GM19463 (cell line): ENCODE measurements around the gene FAM72C.
"Not testable (repeated sequence)": the region's sequence is repeated elsewhere in the genome, so short reads cannot be mapped to it uniquely, and the experiment has no call there.

Experiments used
- ATAC-seq: cut with Tn5 transposase; IDR thresholded peaks from one replicate; pipeline ENCODE4 v1.9.1; 2021; ENCODE audit warnings: mild to moderate bottlenecking, moderate library complexity; ENCODE audit not compliant: unreplicated experiment

Gene FAM72C

DNA sequence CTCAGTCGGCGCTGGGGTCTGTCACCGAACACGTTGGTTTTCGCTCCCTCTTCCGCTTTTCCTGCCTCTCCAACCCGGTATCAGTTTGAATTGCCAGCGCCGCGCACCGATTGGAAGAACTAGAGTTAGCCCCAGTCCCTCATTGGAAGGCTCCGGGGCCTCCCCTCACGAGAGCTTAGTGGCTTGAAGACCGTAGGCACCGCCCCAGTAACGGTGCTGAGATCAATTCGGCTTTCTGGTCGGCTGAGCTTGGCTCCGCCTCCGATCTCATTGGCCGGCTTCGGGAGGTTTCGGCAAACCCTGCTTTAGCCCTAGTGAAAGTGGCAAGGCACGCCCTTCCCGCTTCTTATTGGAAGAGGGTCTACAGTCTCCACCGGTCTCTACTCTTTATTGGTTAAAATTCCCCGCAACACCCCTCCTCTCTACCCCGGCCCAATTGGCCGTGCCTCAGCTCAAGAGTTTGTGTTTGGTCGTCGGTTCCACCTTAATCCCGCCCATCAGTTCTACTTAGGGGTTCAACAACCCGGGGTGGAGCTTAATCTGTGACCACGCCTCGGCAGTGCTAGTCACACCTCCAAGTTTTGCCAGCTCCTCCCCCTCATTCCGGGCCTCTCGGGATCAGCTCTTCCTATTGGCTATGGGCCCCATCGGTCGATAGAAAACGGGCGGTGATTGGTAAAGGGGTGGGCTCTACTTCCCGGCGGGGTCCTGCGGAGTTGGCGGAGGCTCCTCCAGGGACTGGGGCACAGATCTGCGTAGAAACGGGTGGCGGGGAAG is at the start of gene FAM72C:
FAM72C (minus strand) TSS at position 63 of the 777 bp plus-strand sequence. CDS start 845 bp downstream, outside the sequence.
- ATAC-seq, result peak; percentile 75

DNA sequence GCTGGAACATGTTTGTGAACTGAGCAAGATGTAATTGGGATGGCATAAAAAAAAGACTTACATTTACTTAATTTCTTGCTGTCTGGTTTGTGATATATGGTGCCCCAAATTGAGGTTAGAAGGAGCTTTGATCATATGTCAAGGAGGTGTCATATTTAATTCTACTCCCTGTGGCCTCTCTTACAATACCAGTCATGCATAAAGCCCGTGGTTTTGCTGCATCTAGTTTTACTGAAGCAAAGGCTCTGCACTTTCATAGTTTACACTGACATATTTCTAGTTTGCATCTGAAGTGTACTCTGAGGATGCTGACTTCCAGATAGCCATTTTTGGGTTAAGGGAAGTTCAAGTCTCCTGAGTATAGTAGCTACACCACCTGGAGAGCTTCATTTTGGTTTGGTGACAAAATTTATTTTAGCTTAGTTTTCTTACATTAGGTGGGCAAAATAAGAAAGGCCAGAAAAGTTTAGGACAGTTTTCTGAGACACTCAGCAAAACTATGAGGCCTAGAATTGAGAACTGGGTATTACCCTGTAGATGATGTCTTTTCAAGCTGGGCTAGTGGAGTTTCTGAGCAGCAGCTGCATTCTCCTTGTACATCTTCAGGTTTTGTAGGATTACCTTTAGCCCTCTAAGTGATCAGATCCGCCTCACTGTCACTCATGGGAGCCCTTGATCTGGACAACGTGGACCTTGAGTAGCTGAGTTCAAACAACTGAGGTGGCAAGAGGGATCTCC is 48.4 kb upstream of the FAM72C start:
- ATAC-seq, result not testable (repeated sequence)

DNA sequence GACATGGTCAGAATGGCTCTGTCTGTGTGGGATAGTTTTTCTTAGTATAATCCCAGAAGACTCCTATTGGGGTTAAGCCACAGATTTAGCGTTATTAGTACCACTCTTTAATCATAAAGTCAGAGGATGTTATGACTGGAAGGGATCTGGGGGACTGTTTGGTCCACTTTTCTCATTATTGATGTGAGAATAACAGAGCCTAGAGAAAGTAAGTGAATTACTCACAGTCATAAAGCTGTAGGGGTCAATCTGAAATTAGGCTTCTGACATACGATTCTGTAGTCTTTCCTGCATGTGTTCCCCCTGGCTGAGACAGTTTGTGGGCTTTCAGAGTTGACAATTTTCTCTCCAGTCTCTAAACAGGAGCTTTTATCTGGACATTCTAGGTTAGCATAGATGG is 47.3 kb upstream of the FAM72C start:
- ATAC-seq, result not testable (repeated sequence)

DNA sequence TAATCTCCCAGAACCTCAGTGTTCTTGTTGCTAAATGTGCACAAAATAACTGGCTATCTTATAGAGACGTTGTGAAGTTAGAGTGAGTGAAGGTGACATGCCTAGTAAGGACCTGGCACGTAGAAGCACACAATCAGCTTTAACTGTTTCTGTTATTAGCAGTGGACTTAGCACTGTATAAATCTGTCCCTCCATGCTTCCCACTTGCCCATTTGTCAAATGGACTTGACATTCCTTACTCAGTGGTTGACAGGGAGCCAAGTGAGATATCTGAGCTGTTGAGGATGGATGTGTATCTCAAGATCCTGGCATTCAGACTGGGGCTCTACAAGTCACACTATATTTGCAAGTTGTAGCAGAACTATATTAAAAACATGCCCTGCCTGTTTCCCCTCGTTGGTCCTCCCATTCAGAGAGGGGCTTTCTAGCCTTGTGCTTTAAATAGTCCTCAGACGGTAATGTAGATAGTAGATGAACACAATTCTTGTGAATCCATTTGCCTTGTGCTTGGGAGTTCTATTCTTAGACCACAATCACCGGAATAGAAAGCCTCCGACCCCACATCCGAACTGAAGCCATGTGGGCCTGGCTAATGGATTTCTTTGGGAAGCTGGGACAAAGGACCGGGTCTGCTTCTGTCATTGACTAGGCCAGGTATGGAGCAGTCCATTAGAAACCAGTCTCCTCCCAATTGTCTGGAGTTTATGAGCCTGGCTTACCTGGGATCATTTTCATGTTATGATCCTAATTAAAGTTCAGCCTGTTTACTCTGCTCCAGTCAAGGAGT is 43.6 kb upstream of the FAM72C start:
- ATAC-seq, result not testable (repeated sequence)

DNA sequence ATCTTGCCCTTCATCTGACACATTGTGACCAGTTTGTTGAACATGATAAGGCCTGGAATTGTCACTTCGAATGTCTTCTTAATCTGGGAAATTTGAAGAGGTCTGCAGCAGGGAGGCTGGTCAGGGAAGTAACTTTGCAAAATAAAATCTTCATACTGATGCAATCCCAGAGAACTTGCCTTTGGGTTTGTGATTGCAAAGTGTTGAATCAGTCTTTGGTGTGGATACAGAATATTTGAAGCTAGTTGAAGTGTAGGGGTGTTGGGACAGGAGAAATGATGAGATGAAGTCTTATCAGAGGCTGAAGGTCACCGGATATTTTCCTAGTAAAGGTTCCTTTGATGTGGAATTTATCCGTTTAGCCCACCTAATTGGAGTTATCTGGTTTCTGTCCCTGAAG is 42.7 kb upstream of the FAM72C start:
- ATAC-seq, result not testable (repeated sequence)

DNA sequence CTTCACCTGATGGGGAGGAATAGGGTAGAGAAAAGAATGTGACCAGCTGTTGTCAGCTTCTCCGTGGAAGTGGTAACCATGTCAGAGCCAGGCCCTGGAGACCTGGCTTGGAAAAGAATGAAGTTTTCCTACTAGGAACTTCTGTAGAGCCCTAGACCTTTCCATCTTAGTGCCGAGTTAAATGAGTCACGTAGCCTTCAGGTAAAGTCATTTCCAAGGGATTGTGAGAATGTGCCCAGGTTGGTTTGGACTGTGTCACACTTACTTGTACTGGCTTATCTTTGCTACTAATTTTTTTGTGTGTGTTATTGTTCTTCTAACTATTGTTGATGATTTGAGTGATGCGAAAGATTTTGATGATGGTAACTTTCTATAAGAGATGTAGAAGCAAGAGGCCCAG is 42.3 kb upstream of the FAM72C start:
- ATAC-seq, result not testable (repeated sequence)

DNA sequence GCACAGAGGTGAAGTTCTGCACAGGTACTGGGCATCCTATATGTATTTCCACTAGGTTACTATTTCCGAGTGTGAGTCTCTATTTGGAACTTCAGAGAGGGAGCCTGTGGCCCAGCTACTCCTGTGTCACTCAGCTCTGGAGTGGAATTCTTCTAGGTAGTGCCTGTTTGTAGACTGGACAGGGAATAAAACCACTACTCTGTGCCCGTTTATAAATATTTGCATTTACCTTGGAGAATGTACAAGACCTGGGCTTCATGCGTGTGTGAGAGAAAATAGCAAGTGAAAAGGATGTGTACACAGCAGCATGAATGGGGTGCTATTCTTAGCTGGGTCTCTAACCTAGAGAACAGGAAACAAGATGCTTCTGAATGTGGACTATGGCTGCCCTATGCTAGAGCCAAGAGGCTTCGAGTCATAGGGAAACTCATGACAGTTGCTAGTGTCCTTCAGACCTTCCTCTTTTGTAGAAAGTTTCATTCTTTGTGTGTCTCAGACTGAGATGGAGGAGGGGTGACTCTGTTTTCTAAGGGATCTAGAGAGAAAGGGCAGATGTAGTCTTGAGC is 40.5 kb upstream of the FAM72C start:
- ATAC-seq, result peak; percentile 98

DNA sequence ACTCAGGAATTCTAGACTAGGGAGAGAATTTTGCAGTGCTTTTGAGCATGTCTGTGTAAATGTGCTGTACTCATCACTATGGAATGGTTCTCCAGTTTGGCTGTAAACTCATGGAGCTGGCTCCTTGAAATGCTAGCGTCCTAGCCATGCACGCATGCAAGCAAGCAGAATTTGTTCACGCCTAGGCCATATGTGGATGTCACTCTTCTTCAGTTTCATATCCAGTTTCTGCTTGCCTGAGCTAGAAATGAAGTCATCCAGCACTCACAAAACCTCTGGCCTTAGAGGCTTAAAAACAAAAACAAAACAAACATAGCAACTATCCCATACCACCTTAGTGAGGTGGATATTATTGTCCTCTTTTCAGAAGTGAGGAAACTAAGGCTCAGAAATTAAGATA is 37.6 kb upstream of the FAM72C start:
- peak; percentile 30 for ATAC-seq

DNA sequence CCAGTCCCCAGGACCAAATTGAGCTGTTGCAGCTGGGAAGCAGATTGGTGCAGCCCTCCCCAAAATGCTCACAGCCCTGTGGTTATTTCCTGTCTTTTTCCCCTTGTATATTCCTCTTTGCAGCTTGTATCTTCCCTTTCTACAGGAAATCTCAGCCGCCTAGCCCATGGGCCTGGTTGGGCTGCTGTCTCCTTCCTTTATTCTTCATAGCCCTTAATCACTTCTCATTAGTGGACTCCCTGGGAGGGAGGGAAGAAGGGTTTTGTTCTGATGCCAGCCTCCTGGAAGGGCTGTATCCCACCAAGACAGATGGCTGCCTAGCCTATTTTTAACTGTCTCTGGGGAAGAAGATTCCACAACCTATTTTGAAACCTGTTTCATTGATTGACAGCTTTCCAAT is 32.5 kb upstream of the FAM72C start:
- not testable (repeated sequence) for ATAC-seq

DNA sequence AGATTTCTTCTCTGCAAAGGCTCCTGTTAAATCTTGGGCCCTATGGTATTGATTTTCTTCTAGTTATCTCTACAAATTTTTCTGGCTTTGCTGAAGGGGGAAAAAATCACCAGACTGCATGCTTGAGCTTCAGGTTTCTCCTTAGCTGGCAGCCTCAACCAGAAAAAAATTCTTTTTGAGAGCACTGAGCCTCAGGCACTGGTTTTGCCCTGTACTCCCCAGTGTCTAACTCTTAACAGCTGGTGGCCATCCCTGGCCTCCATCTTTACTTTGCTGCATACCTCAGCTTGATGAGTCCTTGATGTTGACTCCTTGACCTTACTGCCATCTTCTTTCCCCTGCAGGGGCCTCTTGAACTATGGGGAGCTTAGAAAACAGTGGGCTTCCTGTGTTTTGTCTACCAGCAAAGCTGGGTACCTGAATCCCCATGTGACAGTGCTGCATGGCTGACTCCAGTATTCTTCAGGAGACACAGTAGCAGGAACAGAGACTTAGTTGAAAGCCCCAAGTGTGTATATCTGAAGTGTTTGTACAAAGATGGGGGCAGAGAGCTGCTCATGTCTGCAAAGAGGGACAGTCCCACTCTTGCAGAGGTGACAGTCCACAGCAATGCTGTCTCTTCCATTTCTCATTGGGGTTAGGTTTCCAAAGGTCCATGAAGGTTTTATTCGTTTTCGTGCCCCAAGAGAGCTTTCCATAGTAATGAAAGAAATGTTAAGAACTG is 31.7 kb upstream of the FAM72C start:
- ATAC-seq, result not testable (repeated sequence)

DNA sequence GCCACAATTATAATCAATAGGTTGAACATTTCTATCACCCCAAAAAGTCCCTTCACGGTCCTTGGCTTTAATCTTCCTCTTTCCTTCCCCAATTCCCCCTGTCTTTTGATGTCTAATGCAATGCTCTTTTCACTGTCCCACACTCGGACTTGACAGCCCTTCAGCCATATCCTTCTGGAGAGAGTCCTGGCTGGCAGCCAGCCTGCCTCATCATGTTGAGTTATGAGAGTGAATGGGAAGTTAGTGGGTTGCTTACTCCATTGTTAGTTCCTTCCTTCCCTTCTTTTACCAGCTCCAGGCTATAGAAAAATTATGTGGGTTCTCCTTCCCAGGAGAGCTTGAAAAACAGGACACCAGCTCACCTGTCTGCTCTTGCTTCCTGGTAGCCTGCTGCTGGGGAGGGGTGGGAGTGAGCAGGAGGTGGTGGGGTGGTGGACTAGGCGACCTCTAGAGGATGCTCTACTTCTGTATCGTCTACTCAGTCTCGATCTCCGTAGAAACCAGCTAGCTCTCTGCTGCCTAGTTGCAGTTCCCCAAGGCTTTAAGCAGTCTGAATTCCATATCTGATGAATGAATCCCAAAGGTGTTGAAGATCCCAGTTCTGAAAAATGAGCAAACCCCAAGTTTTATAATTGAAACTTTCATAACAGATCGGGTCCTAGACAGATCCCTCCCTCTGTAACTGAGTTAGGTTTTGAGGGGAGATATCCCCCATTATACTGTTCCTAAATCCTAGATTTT is 30.5 kb upstream of the FAM72C start:
- ATAC-seq, result peak; percentile 90

DNA sequence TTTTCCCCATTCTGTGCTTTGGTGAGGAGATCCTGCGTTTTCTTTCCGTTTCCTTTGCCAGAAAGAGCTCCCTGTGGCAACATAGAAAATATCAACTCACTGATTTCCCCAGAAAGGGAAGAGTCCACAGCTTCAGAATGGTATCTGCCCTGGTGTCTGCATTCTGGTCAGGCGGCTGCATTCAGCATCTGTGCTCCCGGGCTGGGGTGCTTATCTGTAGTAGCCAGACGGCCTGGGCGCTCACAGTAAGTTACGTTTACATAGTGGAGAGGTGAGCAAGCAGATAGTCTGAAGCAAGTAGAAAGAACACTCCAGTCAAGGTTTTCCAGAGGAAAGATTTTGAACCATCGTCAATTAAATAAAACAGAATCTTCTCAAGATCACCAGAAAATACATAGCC is 29.3 kb upstream of the FAM72C start:
- not testable (repeated sequence) for ATAC-seq

DNA sequence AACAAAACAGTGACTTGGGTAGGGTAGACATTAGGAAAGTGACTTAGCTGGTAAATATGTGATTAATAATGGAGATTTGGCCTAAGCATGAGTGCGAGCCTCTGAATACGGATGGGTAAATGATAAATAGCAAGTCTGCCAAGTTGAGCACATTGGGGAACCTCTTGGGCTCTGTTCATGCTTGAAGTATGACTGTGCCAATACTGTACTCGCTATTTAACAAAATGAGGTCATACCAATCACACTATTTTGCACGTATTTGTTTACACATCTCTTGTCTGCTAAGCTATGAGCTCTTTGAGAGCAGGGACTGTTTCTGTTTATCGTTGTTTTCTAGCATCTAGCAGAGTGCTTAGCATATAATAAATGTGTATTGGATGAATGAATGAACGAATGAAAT is 24.2 kb upstream of the FAM72C start:
- not testable (repeated sequence) for ATAC-seq

DNA sequence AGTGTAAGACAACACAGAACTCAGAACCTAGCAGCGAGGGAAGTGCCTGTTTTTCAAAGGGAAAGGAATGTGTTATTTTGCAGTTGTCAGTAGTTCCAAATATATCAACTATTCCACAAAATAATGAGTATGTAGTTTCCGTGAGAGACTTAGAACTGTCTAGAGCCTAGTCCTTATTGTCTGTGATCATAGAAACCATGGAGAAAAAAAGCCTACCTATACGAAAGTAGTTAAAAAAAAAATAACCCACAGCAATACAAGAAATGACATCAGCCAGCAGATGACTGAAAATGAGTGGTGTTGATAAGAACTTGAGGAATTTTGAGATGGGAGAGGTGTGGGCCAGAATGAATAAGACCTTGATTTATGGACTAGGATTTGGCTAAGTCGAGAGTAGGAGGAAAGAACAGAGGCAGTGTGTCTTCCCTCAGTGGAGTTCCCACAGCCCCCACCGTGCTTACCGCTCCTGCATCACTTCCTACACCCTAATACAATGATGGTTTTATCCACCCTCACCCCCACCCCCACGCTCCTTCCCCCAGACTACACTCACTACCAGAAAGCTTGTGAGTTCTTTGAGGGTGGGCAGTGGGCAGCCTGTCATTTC is 21.6 kb upstream of the FAM72C start:
- ATAC-seq, result not testable (repeated sequence)

DNA sequence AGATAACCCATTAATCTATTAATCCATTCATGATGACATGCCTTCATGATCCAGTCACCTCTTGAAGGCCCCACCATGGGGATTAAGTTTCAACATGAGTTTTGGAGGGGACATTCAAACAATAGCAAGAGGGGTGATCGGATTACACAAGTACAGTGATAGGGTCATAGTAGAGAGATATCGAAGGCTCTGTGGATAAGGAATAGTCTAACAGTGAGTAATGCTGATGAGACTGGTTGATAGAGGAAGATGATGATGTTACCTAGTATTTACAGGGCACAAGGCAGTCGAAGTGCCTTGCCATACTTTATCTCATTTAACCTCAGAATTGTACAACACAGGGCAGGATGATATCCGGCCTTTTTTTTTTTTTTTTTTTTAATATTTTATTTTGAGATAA is 18.9 kb upstream of the FAM72C start:
- ATAC-seq, result not testable (repeated sequence)

DNA sequence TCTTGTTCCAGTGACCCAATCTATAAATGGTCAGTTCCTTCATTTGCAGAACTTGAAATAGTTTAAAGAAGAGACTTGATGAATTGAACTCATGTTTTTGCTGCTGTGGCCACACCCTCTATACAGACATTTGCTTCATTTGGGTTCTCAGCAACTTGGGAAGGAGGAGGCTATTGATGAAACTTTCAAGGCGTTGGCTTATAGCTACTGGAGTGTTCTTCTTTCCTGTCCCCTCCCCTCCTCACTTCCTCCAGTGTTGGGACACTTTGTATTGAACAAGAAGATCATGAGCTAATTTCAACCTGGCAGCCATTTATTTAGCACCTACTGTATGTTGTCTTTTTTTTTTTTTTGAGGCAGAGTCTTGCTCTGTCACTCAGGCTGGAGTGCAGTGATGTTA is 17.9 kb upstream of the FAM72C start:
- not testable (repeated sequence) for ATAC-seq

DNA sequence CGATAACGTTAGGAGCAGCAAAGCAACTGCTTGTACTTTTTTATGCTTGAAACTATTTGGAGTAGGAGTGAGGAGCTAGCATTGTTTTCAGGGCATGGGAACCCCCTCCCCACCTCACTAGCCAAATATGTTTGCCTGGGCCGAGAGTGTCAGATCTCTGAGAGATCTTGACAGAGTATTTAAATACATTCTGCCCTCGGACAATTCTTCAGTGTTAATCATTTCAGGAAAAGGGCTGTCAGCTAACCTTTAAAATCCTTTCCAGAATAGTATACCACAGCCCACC is 17.6 kb upstream of the FAM72C start:
- not testable (repeated sequence) for ATAC-seq

DNA sequence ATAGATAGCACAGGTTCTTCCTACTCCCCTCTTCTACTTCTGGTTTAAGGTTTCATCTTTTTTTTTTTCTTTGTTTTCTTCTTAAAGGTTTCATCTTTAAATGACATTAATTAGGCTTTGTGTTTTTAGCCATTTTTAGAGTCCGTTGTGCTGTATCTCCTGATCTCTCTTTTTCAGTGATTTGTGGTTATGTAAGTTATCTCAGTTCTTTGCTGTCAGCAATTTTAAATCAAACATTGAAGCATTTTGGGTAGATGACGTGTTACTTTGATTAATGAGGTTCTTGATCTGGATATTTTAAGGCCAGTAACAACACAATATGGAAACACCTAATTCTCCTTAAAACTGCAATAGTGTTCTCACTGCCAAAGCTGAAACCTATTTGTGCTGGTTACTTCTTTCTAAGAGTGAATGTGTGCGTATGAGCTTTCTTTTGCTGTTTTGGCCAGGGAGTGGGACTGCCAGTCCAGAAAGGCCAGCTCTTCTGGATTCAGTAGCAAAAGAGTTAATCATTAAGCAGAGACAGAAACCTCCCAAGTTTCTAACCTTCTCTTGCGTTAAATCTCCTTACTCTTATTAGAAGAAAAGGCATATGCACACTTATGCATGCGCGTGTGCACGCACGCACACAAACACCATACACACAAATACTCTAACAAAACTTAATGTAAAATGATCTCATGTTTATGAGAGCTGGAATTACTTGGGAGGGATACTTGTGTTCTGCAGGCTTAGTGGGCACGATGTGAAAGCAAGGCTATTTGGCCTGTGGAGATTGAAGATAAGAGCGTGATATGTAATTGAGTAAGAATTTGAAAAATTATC is 17.0 kb upstream of the FAM72C start:
- not testable (repeated sequence) for ATAC-seq

DNA sequence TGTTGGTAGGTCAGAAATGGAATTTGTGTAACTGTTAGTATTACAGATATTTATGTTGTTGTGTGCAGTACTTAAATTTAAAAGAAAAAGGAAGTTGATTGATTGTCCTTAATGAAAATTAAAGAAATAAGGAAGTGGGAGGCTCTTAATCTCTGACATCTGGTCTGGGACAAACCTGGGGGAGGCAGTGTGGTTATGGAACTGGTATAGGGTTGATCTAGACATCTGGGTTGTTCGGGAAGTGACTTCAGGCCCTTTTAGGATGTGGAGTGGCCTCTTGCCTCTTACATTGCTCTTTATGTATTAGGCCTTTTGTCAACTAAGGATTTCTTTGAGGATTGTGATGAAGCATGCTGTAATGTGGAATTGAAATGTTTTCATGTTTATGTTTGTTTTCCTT is 16.1 kb upstream of the FAM72C start:
- ATAC-seq, result not testable (repeated sequence)
